Heart right ventricle (tissue), 16 donors: ENCODE measurements around the gene CTAGE4. TPM values are rescaled to one million over a fixed set of nuclear protein-coding genes. Genes with fewer than 3 reads are reported as not detected.
"Not testable (repeated sequence)": the region's sequence is repeated elsewhere in the genome, so short reads cannot be mapped to it uniquely, and the experiment has no call there.

Experiments
- ATAC-seq, 8 donors: fragments of 200-7000 bp; cut with Tn5 transposase; one replicate each; pipeline ENCODE4 v1.9.1; 2020; ENCODE audit warnings: mild to moderate bottlenecking in 8 of 8, moderate library complexity in 8 of 8, moderate number of reproducible peaks in 1 of 8
- DNase-seq, 2 donors: peaks; one replicate each; pipeline ENCODE4 v3.0.0-alpha.2; 2020
- H3K27ac ChIP-seq, 10 donors: fragments of 200-600 bp; sonication (generic) in 2 of 10; one replicate each; pipeline versions ENCODE4 v1.5.0 to v1.8.0; 2020 to 2022; ENCODE audit warnings: mild to moderate bottlenecking in 3 of 10
- H3K27me3 ChIP-seq, 7 donors: fragments of 200-600 bp; one replicate each; pipeline ENCODE4 v1.8.0; 2021 to 2022; ENCODE audit warnings: mild to moderate bottlenecking in 2 of 7
- H3K36me3 ChIP-seq, 9 donors: fragments of 200-600 bp; sonication (generic) in 1 of 9; one replicate each; pipeline versions ENCODE4 v1.5.0 to v1.8.0; 2020 to 2022; ENCODE audit warnings: mild to moderate bottlenecking in 2 of 9
- H3K4me1 ChIP-seq, 9 donors: fragments of 200-600 bp; sonication (generic) in 1 of 9; one replicate each; pipeline versions ENCODE4 v1.5.0 to v1.8.0; 2020 to 2022; ENCODE audit warnings: mild to moderate bottlenecking in 4 of 9
- H3K4me3 ChIP-seq, 10 donors: fragments of 200-600 bp; sonication (generic) in 2 of 10; one replicate each; pipeline versions ENCODE4 v1.5.0 to v1.8.0; 2020 to 2022; ENCODE audit warnings: mild to moderate bottlenecking in 7 of 10, moderate library complexity in 2 of 10
- H3K9me3 ChIP-seq, 11 donors: fragments of 200-600 bp in 10 of 11; sonication (generic) in 2 of 11; one replicate each; pipeline versions ENCODE4 v1.5.0 to v1.8.0; 2013 to 2022; ENCODE audit warnings: mild to moderate bottlenecking in 2 of 11, control low read depth in 1 of 11, moderate library complexity in 1 of 11
- WGBS, 2 donors: extraction: QIAGEN DNeasy Blood & Tissue Kit; methylation state at CpG; one replicate each; pipeline ENCODE4 v1.1.7; 2013; ENCODE audit warnings: inconsistent platforms in 1 of 2; 5-methylcytosine and 5-hydroxymethylcytosine counted together
- intact Hi-C, 10 donors: fragments of 100-400 bp; cut with DNase I; formaldehyde crosslinking; loops; one replicate each; pipeline versions ENCODE4 v1.11.1 to v1.14.2; 2022
- polyA plus RNA-seq, 2 donors: library from polyadenylated mRNA; stranded (reverse); fragments of 200-250 nt; gene quantifications; one replicate each; pipeline ENCODE4 v1.2.3, GENCODE V29; 2013
- total RNA-seq, 10 donors: library from RNA; stranded (reverse); fragmentation: NEBNext Ultra II Directional in 3 of 10; extraction: Animal tissue kit (Norgen Biotek cat#: 25700) in 3 of 10; gene quantifications; one replicate each; pipeline versions ENCODE4 v1.2.1 to v1.2.4, GENCODE V29; 2021 to 2023
- TF ChIP-seq, protein P1 (sequence below), 9 donors: fragments of 200-600 bp; sonication (generic) in 2 of 9; IDR thresholded peaks; one replicate each; pipeline versions ENCODE4 v1.5.0 to v1.8.0; 2021 to 2022; ENCODE audit warnings: antibody characterized with exemption in 9 of 9, mild to moderate bottlenecking in 5 of 9, moderate library complexity in 1 of 9
- donor health status: Arrhythmogenic right ventricular cardiomyopathy.
- donor health status: ischemic (EF 13 %, LVEDD 7.1; RV severe dilation, severe dysfunction).
- donor health status: healthy with polysubstance abuse.
- donor health status: DM: no; HTN: yes; CAD: no.
- donor health status: DM: no; HTN: no; CAD: no.
- donor health status: ischemic (EF 25% LVEDD 6.9; RV normal size, moderate dysfunction).
- donor health status: ischemic (EF 25% LVEDD 5.7; RV mildly dilated, moderate dysfunction).
- donor health status: healthy.
- donor health status: DM: yes; HTN: yes; CAD: no.
- donor health status: Ischemic cardiomyopathy.
- donor health status: ischemic (EF 35%, LVEDD 5.7; RV mildly dilated, moderate dysfunction).
- donor health status: nonischemic (EF 11% LVEDD 7.7; RV severe dilation, severe dysfunction).
- donor health status: DM: yes; HTN: yes; CAD: no.
- donor health status: PGD.
- donor health status: ischemic (EF 29% LVEDD 5.4; RV normal size, mild dysfunction).
- donor health status: nonischemic (EF 23%, LVEDD 6.1; RV moderate dilation, normal function).

CTAGE4 gene
- total and polyA plus RNA-seq, 12 donors, result 0.03 to 0.80 (median 0.24) TPM; not detected in 2

DNA sequence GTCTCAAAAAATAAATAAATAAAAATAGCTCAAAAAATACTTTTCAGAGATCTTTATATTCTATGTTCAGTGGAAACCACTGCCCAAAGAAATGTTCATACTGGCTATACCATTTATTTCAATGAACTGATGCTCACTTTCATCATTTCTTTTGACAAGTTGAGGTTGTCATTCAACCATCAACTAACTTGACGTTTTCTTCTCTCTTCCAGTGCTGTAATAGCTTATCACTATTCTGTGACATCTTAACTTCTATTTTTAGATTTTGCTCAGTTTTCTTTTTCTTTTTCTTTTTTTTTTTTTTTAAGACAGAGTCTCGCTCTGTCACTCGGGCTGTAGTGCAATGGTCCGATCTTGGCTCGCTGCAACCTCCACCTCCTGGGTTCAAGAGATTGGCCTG lies 8.7 kb upstream of the CTAGE4 start:
- intact Hi-C loops, result no loop called here
- Histone ChIP-seq H3K27ac (no peak overlapping the region), H3K4me1 (no peaks in the 10 kb centered on the region), H3K4me3 (no peak overlapping the region), H3K36me3 (no peaks in the 10 kb centered on the region), H3K27me3 (peaks cover 0 to 9% (median 0%) of the 10 kb centered on the region in 7 donors), H3K9me3 (peaks cover 0 to 6% (median 0%) of the 10 kb centered on the region in 11 donors)
- 78 to 85% methylated on average over 5 of the region's 5 CpGs for WGBS, 2 donors
- TF ChIP-seq, protein P1, sequence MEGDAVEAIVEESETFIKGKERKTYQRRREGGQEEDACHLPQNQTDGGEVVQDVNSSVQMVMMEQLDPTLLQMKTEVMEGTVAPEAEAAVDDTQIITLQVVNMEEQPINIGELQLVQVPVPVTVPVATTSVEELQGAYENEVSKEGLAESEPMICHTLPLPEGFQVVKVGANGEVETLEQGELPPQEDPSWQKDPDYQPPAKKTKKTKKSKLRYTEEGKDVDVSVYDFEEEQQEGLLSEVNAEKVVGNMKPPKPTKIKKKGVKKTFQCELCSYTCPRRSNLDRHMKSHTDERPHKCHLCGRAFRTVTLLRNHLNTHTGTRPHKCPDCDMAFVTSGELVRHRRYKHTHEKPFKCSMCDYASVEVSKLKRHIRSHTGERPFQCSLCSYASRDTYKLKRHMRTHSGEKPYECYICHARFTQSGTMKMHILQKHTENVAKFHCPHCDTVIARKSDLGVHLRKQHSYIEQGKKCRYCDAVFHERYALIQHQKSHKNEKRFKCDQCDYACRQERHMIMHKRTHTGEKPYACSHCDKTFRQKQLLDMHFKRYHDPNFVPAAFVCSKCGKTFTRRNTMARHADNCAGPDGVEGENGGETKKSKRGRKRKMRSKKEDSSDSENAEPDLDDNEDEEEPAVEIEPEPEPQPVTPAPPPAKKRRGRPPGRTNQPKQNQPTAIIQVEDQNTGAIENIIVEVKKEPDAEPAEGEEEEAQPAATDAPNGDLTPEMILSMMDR (IDR thresholded peaks at IDR 0.05), result no peak
- ATAC-seq (no peak), DNase-seq (no peak)

DNA sequence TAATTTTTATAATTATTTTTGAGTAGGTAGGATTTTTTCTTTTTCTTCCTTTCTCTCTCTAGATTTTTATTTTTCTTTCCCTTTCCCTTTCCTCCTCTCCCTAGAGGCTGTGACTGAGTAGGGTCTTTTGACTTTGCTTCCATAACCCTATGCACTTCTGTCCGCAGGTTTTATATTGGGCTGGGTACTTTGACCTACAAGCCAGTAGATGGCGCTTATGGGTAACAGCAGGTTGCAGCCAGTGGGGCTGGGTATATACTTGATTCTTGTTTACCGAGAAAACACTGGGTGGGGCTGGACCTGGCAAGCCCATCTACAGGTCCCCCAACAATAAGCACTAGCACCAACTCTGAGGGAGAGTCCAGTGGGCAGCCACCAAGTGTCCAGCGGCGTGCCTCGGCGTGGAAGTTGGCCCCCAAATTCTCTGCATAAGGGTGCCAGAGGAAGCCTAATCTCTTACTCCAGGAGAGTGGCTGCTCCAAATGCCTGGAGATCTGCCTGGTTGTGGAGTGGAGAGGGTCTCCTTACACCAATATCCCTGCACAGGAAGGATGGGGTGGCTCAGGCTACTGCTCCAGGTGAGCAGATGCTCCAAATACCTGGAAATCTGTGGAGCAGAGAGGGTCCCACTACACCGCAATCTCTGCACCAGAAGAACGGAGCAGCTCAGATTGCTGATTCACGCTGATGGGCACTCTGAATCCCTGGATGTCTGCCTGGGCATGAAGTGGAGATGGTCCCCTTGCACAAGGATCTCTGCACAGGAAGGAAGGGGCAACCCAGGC lies 4.7 kb upstream of the CTAGE4 start:
- TF ChIP-seq, protein P1 (IDR thresholded peaks at IDR 0.05), result peak in 7 of 9 donors; percentile 31 to 59 (median 48)
- 47 to 55% methylated on average over 10 of the region's 10 CpGs for WGBS, 2 donors
- H3K9me3 ChIP-seq, intact Hi-C loops, H3K27me3 ChIP-seq, H3K4me3 ChIP-seq, DNase-seq, H3K27ac ChIP-seq, H3K36me3 ChIP-seq, H3K4me1 ChIP-seq: not testable (repeated sequence)
- ATAC-seq, result peak in 5 of 8 donors; percentile 38 to 79 (median 74)

DNA sequence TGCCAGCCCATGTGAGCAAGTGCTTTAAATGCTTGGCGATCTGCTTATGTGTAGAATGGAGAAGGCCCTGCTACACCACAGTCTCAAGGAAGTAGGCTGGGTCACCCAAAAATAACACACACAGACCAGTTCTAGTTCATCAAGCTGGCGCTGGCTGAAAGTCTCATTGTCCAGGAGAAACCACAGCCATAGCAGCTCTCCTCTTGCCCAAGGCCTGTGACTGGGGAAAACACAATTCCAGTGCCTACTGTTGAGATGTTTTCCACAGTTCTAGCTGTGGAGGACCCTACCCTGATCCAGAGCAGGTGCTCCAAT lies 4.1 kb upstream of the CTAGE4 start:
- H3K4me3 ChIP-seq, H3K36me3 ChIP-seq, H3K9me3 ChIP-seq, ATAC-seq, DNase-seq, H3K27ac ChIP-seq, H3K27me3 ChIP-seq, H3K4me1 ChIP-seq, intact Hi-C loops: not testable (repeated sequence)
- WGBS, 2 donors, result 83 to 100% methylated on average over 1 of the region's 2 CpGs

DNA sequence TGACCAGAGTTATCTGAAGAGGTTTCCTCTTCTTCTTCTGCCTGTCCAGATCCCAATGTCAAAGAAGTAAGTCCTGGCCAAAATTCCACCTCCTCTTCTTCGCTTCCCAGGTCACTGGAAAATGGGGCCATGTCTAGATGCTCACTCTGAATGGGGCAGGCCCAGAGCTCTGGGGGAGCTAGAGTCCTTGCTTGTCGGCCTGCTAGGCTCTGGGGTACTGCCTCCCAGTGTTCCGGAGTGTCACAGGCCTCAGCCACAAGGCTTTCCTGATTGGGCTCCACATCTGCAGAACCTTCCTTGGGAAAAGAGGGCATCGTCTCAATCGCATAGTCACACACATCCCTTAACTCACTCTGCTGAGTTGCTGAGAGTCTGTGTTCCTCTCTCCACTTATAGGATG lies 4.6 kb downstream of the CTAGE4 start:
- H3K27me3 ChIP-seq, DNase-seq, ATAC-seq, H3K36me3 ChIP-seq, H3K9me3 ChIP-seq, H3K4me1 ChIP-seq, H3K4me3 ChIP-seq, intact Hi-C loops, H3K27ac ChIP-seq: not testable (repeated sequence)
- no CpG with 5 or more reads among the region's 5 CpGs for WGBS, 2 donors

DNA sequence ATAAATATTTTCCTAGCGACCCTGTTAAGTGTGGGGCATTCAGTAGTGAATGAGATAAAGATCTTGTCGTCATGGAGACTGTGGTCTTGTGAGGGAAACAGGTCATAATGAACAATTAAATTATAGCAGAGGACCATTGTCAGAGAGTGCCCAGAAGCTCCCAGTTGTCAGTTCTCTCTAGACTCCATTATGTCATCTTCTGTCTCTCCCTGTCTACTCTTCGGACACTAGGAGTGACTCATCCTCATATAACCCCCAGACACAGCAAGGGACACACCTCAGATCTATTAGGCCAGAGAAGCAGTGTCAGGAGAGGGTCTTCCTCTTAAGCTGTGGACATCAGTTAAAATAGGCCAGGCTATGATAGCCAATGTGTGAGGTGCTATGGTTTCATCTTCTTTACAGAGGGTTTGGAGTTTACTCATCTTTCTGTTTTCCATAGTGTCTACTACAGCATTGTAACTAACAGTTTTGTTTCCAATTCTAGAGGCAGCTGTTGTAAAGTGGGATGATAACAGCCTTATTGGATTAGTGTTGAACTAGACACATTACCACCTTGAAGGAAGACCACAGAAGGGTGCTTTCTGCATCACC lies 5.4 kb downstream of the CTAGE4 start:
- DNase-seq, ATAC-seq, H3K27me3 ChIP-seq, H3K4me3 ChIP-seq, H3K36me3 ChIP-seq, H3K27ac ChIP-seq, intact Hi-C loops, H3K4me1 ChIP-seq, H3K9me3 ChIP-seq: not testable (repeated sequence)
- WGBS, 2 donors, result no CpG with 5 or more reads among the region's 3 CpGs

DNA sequence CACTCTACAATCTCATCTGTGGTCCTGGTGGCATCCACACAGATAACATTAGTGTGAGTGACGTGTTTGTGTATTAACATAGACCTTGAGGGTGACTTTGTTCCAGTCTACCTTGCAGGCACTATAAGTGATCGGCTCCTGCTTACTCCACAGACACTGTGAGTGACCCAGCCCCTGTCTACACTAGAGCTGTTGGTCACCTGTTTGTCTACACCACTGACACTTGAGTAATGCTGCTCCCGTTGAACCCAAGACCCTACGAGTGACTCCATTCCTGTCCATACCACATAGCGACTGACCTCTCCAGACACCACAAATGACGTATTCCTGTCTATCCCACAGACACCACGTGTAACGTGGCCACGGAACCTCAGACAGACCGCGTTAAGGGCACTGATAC lies 10.5 kb downstream of the CTAGE4 start:
- H3K4me1 ChIP-seq, H3K27ac ChIP-seq, H3K9me3 ChIP-seq, intact Hi-C loops, H3K27me3 ChIP-seq, ATAC-seq, H3K4me3 ChIP-seq, H3K36me3 ChIP-seq, DNase-seq: not testable (repeated sequence)
- WGBS, 2 donors, result no CpG with 5 or more reads among the region's 11 CpGs

DNA sequence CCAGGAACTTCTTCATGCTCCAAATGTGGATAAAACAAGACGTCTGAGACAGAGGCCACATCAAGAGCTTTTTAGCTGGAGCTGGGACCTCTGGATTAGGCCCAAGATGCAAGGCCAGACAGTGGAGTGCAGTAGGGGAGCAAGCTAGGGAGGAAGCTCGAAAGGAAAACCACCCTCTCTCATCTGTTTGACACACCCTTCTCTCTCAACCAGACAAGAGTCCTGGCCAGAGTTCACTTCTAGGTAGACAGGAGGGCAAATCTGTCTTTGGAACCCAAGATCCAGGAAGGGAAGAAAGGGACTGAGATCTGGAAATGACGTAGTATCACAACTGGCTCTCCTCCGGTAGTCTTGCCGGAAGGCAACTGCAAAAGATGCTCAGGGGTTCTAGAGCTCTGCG lies 11.2 kb downstream of the CTAGE4 start:
- intact Hi-C loops, H3K4me1 ChIP-seq, H3K27me3 ChIP-seq, H3K27ac ChIP-seq, H3K4me3 ChIP-seq, DNase-seq, H3K36me3 ChIP-seq, H3K9me3 ChIP-seq: not testable (repeated sequence)
- ATAC-seq, result peak in 1 of 8 donors; percentile 10
- no CpG with 5 or more reads among the region's 6 CpGs for WGBS, 2 donors

DNA sequence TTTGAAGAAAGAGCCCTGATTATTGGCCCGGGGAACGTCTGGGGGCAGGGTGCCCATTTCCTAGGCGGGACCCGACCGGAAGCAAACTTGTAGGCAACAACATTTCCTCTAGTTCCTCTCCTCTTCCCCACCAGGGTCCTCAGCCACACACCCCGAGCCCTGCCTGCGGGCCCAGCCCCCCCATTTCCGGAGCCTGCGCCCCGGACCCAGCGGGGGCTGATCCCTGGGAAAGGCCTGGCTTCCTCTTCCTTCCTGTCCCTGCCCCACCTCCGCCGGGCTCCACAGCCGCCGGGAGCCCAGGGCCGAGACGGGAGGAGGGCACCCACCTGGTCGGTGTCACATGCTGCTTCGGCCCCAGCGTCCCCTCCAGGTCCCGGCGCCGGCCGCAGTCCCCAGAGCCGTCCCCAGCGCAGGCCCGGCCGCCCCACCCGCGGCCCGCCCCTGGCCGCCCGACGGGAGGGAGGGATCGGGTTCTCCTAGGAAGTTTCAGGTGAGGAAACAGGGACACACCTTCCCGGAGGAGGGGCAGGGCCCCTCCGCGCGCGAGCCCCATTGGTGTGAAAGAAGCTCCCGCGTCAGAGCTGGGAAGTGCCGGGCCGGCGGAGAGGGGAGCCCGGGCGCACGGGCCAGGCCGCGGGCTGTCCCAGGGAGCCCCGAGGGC lies 12.1 kb downstream of the CTAGE4 start, which contains the start of gene ARHGEF35:
Gene ARHGEF35 (minus strand): TSS at position 622 of the 661 bp plus-strand sequence. CDS start 7,450 bp downstream, outside the sequence.
- H3K9me3 ChIP-seq, H3K27me3 ChIP-seq, intact Hi-C loops, DNase-seq, H3K27ac ChIP-seq, H3K4me1 ChIP-seq, H3K36me3 ChIP-seq: not testable (repeated sequence)
- WGBS, 2 donors, result 2% methylated on average over 8 of the region's 51 CpGs; no CpG with 5 or more reads in 1 of the 2 donors
- peak within 1 kb of the TSS in 3 of 10 donors; percentile 30 to 32 (median 31) for H3K4me3 ChIP-seq
- peak; percentile 68 to 82 (median 77) for ATAC-seq

DNA sequence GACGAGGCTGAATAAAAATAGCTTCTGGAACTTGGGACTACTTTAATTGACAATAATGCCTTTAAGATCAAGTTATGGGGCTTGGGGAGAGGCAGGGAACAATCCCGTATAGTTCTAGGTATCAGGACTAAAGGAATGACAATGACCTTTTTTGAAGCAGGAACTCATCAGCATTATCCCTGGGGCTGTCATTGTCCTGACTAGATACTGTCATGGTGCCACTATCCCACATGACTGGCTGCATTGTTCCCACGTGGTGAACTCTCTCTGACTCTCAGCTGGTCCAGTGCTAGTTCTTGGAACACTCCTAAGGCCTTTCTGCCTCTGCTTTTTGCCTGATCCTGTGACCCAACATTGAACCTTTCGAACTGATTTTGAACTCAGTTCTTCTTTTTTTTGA lies 15.7 kb downstream of the CTAGE4 start:
- H3K36me3 ChIP-seq, H3K9me3 ChIP-seq, H3K27me3 ChIP-seq, ATAC-seq, H3K4me3 ChIP-seq, H3K27ac ChIP-seq, intact Hi-C loops, H3K4me1 ChIP-seq, DNase-seq: not testable (repeated sequence)
- WGBS, 2 donors, result 67 to 74% methylated on average over 3 of the region's 4 CpGs
